GM18867 (cell line): ENCODE data around the gene IQCE.
"Not testable (repeated sequence)": the region's sequence is repeated elsewhere in the genome, so short reads cannot be mapped to it uniquely, and the experiment has no call there.

Experiments used
- ATAC-seq: cut with Tn5 transposase; IDR thresholded peaks from one replicate; pipeline ENCODE4 v1.9.1; 2021; ENCODE audit warnings: mild to moderate bottlenecking, moderate library complexity; ENCODE audit not compliant: unreplicated experiment

IQCE gene

DNA sequence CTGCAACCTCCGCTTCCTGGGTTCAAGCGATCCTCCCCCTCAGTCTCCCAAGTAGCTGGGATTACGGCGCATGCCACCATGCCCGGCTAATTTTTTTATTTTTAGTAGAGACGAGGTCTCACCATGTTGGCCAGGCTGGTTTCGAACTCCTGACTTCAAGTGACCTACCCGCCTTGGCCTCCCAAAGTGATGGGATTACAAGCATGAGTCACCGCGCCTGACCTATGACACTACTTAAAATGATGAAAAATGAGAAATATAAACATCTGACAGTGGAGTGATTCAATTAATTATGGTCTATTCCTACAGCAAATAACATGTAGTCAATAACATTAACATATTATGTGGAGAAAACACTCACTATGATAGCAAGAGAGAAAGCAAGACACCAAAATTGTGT, 5.7 kb upstream of the IQCE start:
- ATAC-seq, result no peak

DNA sequence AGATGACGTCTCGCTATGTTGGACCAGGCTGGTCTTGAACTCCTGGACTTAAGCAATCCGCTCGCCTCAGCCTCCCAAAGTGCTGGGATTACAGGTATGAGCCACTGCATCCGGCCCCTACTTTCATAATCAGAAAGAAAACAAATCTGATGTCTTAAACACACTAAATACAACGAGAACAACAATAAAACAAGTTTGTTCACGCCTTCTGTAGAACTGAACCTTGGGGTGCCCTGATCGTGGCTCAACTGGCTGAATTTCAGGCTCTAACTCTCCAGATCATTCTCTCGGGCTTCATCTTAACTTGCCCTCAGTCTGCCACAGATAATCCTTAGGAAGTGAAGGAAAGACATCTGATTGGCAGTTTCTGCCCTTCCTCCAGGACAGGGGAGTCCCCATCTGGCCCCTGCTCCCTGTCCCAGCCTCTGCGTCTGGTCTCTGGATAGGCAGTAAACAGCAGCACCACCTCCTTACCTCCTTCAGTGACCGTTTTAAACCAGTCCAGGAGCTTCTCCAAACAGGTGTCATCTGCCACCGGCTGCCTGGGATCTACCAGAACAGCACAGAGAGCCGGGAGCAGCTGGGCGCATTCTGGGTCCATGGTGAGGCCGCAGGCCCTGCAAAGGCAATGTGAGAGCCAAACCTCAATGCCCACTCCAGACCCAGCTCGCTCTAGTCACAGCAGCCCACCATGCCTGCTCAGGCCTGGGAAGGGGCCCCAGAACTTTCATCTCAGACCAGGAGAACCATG, 4.8 kb upstream of the IQCE start:
- ATAC-seq, result no peak

DNA sequence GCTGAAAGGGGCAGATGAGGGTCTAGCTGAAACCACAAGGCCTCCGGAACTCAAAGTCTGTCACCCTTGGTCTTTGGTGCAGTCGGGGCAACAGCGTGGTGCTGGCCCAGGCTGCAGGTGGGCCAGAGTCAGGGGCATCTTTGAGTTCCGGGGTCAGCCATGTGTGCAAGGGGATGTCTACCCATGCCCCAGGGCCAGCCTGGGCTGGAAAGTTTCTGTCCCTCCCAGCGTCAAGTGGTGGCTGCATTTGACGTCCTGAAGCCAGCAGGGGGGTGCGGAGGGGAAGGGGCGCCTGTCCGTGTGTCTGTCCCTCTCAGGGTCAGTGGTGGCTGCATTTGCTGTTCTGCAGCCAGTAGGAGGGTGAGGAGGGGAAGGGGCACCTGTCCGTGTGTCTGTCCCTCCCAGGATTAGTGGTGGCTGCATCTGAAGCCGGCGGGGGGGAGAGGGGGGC, 4.1 kb upstream of the IQCE start:
- ATAC-seq, result no peak

DNA sequence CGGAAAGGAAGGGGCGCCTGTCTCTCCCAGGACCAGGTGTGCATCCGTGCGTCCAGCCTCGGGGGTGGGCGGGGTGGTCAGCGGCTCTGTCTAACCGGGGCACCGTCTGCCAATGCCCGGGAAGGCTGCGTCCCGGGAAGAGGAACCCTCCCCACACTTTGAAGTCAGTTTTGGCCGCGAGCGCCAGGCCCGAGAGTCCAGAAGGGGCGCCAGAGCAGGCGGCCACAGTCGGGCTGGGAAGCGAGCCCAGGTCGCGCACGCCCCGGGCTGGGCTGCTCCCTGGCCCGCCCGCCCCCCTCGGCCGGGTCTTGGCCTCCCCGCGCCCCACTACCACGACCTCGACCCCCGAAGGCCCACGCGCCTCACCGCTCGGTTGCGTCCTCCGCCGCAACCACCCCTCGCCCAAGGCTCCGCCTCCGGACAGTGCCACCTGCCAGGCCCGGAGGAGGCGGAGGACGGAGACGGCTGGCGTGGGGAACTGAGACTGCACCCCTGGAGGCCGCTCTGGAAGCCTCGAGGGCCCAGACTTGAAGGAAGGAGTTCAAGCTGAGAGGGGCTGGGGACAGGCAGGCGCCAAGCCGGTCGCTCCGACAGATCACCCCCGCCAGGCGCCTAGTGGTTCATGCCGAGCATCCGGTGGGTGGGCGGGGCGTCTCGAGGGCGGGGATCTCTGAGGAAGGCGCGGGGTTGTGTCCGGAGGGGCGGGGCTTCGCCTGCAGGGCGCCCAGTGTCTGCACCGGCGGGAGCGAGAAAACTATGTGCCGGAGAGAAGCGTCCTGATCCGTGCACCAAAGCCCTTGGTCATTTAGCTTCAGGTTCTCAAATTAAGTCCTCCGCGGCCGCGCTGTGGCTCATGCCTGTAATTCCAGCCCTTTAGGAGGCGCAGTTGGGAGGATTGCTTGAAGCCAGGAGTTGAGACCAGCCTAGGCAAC, 3.4 kb upstream of the IQCE start, which contains the start of gene BRAT1:
Gene BRAT1 (minus strand): TSS at position 404 of the 932 bp plus-strand sequence. CDS start 1,093 bp downstream, outside the sequence.
- peak; percentile 68 for ATAC-seq

DNA sequence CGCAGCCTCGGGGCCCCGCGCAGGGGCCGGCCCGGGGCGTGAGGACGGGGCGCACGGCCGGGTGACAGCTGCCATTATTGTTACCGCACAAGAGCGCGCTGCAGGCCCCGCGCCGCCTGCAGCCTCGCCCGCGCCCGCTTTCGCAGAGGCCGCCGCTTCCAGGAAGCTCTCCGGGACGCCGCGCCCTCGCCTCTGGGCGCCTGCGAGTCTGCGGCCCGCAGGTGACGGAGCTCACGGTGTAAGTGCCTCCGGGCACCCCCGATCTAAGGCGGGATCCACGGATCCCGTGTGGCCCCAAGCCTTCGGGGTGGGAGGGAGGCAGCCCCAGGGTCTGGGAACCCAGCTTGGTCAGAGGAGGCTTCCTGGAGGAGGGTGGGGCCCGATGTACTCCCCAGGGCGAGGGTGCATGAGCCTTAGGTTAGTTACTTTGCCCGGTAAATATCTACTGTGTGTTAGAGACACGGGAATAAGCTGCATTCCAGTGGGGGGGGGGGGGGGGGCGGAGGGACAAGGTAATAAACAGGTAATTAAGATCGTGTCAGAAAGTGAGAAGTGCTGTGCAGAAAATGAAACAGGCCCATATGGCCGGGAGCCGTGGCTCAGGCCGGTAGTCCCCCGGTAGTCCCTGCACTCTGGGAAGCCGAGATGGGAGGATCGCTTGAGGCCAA, 638 bp downstream of the IQCE start:
- ATAC-seq, result peak; percentile 13

DNA sequence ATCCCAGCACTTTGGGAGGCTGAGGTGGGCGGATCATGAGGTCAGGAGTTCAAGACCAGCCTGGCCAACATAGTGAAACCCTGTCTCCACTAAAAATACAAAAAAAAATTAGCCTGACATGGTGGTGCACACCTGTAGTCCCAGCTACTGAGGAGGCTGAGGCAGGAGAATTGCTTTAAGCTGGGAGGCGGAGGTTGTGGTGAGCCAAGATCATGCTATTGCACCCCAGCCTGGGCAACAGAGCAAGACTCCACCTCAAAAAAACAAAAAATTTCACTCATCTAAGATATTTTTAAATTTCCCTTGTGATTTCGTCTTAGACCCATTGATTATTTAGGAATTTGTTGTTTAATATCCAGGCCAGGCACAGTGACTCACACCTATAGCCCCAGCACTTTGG, 5.2 kb downstream of the IQCE start:
- not testable (repeated sequence) for ATAC-seq

DNA sequence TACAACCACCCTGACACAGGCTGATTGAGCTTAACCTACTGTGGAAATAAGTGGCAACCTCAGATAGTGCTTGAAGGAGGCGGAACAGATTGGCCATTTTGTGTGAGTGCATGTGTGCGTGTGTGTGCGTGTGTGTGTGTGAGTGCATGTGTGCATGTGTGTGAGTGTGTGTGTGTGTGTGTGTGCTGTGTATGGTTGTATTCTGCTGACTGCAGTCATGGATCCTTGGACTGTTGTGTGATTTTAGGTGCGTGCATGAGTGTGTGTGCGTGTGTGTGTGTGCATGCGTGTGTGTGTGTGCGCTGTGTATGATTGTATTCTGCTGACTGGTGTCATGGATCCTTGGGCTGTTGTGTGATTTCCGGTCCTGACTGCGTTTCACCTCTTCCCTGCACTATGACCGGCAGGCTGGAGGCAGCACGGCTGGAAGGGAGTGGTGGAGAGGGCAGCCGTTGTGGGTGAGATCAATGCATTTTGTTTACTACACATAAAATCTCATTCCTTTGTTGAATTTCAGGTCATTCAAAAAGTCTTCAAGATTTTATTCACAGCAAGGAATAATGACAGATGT, 6.3 kb downstream of the IQCE start:
- no peak for ATAC-seq

DNA sequence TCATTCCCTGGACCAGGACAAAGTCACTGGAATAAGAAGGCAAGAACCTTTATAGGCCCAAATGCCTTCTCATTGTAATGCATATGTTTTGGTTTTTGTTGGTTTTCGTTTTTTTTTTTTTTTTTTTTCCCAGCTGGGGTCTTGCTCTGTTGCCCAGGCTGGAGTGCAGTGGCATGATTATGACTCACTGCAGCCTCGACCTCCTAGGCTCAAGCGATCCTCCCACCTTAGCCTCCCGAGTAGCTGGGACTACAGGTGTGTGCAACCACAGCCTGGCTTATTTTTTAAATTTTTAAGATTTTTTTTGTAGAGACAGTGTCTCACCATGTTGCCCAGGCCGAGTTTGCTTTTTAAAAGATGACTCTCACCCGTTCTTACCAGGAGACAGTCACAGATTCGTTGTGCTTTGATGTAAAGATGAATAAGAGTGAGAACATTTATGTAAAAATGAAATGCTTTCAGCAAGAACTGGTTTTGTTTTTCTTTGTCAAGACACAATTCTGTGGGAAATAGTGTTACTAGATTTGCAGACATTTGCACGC, 7.6 kb downstream of the IQCE start:
- peak; percentile 19 for ATAC-seq

DNA sequence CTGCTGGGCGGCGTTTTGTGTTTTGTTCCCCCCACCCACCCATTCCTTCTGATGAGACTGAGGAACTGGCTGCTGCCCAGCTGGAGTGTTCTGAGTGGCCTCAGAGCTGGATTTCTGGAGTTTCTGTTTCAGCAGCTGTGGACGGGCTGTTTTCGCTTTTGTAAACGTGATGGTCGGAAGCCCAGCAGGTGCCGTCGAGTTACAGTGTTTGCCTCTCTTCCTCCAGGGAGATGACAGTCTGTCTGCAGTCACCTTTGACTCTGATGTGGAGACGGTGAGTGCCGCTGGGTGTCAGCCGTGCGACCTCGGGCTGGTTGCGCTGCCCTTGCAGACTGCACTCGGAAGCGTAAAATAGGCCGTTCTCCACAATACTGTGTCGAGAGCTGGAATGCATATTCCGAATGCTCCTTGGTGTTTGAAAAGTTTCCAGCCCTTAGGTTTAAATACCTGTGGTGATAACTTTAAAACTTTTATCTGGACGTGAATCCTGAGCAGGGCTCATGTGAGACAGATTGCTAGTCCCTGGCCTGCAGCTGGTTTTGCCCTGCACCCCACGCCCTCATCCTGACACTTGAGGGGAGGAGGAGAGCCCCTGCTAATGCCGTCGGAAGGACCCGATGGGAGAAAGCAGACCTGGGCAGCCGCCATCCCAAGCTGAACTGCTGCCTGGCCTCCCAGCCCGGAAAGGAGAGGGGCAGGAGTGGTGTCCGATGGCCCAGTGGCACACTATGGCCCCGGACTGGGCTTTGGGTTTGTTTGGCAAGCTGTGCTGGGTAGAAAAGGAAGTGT, 8.3 kb downstream of the IQCE start:
- ATAC-seq, result peak; percentile 92

DNA sequence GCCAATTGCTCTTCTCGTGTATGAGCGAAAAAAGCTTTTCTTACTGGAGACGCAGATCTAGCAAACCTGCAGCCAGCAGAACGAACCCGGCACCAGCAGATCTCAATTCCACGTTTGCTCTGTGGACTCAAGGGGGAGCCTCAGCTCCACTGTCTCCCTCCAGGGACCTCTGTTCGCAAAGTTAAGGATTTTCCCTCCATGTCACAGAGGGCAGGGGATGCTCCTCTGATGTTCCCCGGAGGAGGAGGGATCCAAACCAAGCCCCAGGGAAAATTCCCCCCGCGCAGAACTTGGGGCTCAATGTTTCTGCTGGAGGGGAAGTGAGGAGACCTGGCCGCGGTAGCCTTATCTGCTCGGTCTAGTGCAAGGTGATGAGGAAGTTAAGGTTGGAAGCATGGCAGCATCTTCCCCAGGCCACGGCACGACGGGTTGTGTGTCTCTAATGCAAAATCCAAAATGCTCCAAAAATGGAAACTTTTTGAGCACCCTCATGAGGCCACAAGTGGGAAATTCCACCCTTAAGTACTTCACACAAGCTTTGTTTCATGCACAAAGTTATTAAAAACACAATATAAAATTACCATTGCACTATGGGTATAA, 9.0 kb downstream of the IQCE start:
- ATAC-seq, result no peak

DNA sequence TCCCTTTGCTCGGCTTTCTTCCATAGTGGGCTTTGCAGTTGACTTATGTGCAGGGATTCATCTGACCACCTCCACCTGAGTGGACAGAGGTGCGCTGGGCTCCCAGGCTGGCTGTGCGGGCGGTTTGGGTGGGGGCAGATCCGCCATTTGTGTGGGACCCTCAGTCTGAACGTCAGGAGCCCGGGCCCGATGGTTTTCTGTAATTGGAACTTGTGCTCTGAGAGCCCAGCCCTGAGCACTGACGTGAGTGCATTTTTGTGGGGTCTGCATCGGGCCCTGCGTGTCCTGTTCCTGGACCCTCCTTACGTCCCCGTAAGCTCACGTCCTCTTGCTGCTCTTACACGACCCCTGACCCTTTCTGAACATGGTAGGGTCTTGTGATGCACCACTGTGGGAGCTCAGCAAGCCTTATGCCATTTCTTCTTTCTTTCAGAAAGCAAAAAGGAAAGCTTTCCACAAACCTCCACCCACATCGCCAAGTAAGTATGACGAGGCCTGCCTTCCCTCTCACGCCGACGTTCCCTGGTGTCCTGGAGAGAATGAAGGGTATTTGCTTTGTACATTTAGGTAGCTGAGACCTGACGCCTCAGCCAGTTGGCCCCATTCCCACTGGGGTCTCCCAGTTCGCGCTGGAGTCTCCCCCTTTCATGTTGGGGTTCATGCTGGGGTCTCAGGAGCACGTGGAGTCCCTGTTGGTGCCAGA, 9.9 kb downstream of the IQCE start:
- no peak for ATAC-seq

DNA sequence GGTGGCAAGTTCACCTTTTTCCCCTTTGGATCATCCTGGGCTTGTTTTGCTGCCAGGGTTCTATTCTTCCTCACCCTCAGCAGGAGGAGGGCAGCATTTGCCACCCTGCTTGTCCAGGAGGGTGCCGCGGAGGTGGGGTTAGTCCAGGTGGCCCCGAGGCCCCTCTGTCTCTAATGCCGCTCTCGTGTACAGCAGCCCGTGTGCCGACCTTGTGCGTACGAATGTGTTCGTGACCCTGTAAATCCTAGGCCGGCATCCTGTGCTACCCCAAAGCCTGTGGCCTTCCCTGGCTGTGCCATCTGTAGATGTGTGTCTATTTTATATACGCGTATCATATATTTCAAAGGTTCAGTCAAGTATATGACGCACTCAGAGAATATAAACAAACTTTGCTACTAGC, 10.6 kb downstream of the IQCE start:
- no peak for ATAC-seq

DNA sequence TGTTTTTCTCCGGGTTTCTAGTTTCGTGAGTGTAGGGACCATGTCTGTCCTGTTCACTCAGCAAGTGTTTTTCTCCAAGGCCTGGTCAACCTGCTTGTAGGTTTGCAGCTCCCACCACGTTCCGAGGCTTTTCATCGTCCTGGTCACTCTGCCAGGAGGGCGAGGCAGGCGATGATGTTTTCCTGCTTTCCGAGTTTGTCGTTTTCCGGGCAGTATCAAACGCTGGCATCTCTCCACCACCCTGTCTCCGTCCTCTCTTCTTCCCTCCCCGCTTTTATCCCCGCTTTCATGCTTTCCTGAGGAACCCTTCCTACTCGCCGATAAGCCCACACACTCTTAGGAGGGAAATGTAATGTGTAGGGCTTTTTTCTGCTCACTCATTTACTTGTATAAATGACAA, 11.2 kb downstream of the IQCE start:
- no peak for ATAC-seq

DNA sequence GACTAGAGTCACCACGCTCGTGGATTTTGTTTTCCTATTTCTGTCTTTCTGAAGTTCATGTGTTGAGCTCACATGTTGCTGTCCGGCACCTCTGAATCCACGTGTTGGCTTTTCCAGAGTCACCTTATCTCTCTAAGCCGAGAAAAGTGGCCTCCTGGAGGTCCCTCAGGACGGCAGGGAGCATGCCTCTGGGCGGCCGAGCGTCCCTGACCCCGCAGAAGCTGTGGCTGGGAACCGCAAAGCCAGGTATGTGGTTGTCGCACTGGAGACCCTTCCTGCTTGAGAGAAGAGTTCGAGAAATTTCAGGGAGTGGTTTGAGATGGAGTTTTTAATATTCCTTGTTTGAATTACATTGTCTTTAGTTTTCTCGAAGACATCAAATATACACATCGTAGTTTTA, 12.6 kb downstream of the IQCE start:
- ATAC-seq, result no peak

DNA sequence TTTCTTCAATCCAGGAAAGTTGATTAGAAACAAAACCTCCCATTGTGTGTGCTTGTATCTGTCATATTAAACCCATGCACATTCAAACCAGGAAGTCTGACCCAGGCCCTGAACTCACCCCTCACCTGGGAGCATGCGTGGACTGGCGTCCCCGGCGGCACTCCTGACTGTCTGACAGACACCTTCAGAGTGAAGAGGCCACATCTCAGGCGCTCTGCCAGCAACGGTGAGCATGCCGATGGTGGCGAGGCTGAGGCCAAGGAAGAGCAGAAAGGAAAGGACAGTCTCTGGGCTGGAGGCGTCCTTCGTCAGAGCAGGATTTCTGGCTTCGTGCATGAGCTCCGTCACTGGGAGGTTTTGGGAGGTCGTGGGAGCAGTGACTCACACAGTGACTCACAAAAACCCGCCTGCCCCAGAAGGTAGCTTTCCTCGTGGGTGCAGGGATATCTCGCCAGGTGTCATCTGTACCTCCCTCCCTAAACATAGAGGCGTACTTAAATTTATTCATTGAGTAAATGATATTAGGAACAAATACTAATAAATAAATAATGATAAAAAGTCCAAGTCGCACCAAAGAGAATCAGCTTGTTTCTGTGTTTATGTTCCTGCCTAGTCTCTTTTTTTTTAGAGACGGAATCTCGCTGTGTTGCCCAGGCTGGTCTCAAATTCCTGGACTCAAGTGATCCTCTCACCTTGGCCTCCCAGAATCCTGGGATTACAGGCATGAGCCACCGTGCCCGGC, 13.5 kb downstream of the IQCE start:
- no peak for ATAC-seq

DNA sequence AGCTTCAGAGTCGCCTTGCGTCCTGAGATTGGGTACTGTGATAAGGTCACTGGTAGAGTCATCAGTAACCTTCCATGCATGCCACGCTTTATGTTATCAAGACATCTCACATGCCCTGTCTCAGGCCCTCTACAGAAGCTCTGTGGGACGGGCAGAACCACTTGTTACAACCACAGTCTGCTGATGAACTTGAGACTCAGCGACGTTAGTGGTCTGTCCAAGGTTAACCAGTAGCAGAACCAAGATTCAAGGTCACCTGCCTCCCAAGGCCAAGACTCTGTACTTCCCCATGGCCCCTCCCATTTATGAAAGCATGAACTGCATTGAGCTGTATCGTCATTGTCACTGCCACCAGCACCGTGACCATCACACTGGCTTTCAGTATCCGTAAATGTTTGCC, 15.0 kb downstream of the IQCE start:
- ATAC-seq, result no peak

DNA sequence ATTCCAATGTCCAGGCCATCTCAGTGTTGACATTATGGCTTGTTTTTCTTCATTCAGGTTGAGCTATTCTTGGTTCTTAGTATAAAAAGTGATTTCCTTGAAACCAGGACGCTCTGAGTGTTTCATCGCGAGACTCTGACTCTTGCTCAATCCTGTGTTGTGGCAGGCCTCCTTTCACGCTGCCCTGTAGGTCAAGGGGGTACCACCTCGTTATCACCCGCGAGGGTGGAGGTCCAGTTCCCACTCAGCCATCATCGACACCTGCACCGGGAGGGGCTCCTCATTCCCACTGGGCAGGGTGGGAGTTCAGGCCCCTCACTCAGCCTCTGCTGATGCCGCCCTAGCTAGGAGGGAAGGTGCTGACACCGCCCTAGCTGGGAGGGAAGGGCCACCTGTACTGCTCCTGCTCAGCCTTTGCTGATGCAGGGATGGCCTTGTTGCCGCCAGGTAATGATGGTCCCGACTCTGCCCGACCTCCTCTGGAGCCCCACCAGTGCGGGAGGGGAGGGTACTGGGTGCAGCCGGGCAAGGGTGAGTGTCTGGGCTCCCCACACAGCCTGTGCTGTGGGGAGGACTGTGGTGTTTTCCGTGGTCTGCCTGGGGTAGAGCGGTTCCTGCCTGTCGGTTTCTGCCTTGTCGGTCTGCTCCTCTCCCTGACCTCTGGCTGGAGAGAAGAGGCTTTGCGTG, 16.4 kb downstream of the IQCE start:
- no peak for ATAC-seq
